ENCODE data around the gene RNF113B.

- TF ChIP-seq POLR2A (IDR thresholded peaks at IDR 0.05; ENCODE audit: extremely low read depth, insufficient read length) (no peak), MAX (IDR thresholded peaks at IDR 0.05; ENCODE audit: low read depth, low read length) (no peak)
Observed at GRCh38 chr13:98212763-98213162, 35.7 kb upstream of the RNF113B start.
